Measurements from ENCODE around the gene GGTLC2.

Gene GGTLC2

DNA sequence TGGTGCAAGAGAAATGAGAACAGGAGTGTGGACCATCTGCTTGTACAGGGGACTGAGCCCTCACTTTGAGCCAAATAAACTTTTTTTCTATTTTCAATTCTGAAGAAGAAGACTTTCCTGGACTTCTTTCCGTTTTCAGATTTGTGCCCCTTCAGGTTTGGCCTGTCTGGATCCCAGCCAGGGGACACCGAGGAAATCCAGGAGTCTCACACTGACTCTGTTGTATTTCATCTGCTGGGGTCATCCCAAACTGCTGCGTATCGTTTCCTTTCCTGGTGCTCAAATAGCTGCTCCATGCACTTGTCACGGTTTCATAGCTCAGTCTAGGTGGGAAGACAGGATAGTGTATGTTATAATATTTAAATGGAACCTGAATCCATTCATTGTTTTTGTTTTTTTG lies 51.7 kb downstream of the GGTLC2 start:
- no peak for TF ChIP-seq CTCF (IDR thresholded peaks at IDR 0.05; ENCODE audit: low read depth, low read length)
- TF ChIP-seq, protein P1, sequence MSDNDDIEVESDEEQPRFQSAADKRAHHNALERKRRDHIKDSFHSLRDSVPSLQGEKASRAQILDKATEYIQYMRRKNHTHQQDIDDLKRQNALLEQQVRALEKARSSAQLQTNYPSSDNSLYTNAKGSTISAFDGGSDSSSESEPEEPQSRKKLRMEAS (IDR thresholded peaks at IDR 0.05; ENCODE audit: low read depth, low read length) = no peak
- TF ChIP-seq POLR2A (IDR thresholded peaks at IDR 0.05; ENCODE audit: extremely low read depth, insufficient read length) = no peak
- TF ChIP-seq MYC (IDR thresholded peaks at IDR 0.05; ENCODE audit: low read depth, low read length) = no peak
- no peak for DNase-seq (ENCODE audit: low read depth)
- no peak overlapping the region for H3K4me3 ChIP-seq (ENCODE audit: low read depth, low read length)
